Thyroid gland (tissue), 4 donors: ENCODE results near the gene LYZL2.

Source experiments
- CTCF ChIP-seq, 6 experiments: fragments of 200-600 bp in 3 of 6; fragments of 450-650 bp in 3 of 6; sonication (generic) in 3 of 6; IDR thresholded peaks; one replicate each; pipeline ENCODE4 v1.5.1; 2016 to 2019; ENCODE audit warnings: antibody characterized with exemption in 6 of 6, mild to moderate bottlenecking in 2 of 6, inconsistent platforms in 1 of 6, moderate library complexity in 1 of 6
- POLR2A ChIP-seq, 2 donors: fragments of 450-650 bp; IDR thresholded peaks; one replicate each; pipeline ENCODE4 v1.6.1; 2017; ENCODE audit warnings: antibody characterized with exemption in 2 of 2, mild to moderate bottlenecking in 2 of 2, moderate library complexity in 1 of 2

GRCh38 chr10:30675791-30676718 is 46.5 kb upstream of the LYZL2 start:
- TF ChIP-seq CTCF (IDR thresholded peaks at IDR 0.05) (no peak), POLR2A (IDR thresholded peaks at IDR 0.05) (no peak)
